Gastrocnemius medialis (tissue), 4 donors: ENCODE measurements around the gene SND1. TPM values are rescaled to one million over a fixed set of nuclear protein-coding genes. Genes with fewer than 3 reads are reported as not detected.

ENCODE experiments used
- ATAC-seq, 2 donors: fragments of 150-250 bp; one replicate each; pipeline ENCODE4 v1.9.1; 2016
- DNase-seq, 2 donors: peaks; one replicate each; pipeline ENCODE4 v3.0.0-alpha.2; 2019
- H3K27ac ChIP-seq, 4 donors: fragments of 200-600 bp; sonication (generic); 1 replicate in 1 of 4; 2 replicates in 3 of 4; pipeline ENCODE4 v1.5.1; 2016 to 2018; ENCODE audit warnings: mild to moderate bottlenecking in 2 of 4, moderate library complexity in 1 of 4
- H3K27me3 ChIP-seq, 3 donors: fragments of 200-600 bp; sonication (generic) in 2 of 3; 1 replicate in 1 of 3; 2 replicates in 2 of 3; pipeline versions ENCODE4 v1.5.1 to v1.6.0; 2016 to 2019; ENCODE audit warnings: mild to moderate bottlenecking in 1 of 3, moderate library complexity in 1 of 3
- H3K36me3 ChIP-seq, 2 donors: fragments of 200-600 bp; sonication (generic) in 1 of 2; one replicate each; pipeline ENCODE4 v1.5.1; 2017 to 2018
- H3K4me1 ChIP-seq, 2 donors: fragments of 200-600 bp; sonication (generic) in 1 of 2; one replicate each; pipeline ENCODE4 v1.5.1; 2016 to 2017; ENCODE audit warnings: mild to moderate bottlenecking in 2 of 2
- H3K4me3 ChIP-seq, 4 donors: fragments of 200-600 bp; sonication (generic) in 3 of 4; 1 replicate in 1 of 4; 2 replicates in 3 of 4; pipeline ENCODE4 v1.5.1; 2016 to 2019; ENCODE audit warnings: mild to moderate bottlenecking in 2 of 4
- H3K9me3 ChIP-seq, 3 donors: fragments of 200-600 bp; sonication (generic) in 2 of 3; 1 replicate in 1 of 3; 2 replicates in 2 of 3; pipeline ENCODE4 v1.5.1; 2016 to 2019
- CTCF ChIP-seq, 5 experiments: fragments of 450-650 bp in 3 of 5; fragments of 200-600 bp in 2 of 5; sonication (generic) in 2 of 5; IDR thresholded peaks in 4 of 5; conservative IDR thresholded peaks in 1 of 5; 1 replicate in 4 of 5; 2 replicates in 1 of 5; pipeline ENCODE4 v1.5.1; 2016 to 2019; ENCODE audit warnings: antibody characterized with exemption in 5 of 5, mild to moderate bottlenecking in 3 of 5, moderate library complexity in 3 of 5
- POLR2A ChIP-seq, 2 donors: fragments of 450-650 bp; IDR thresholded peaks; one replicate each; pipeline ENCODE4 v1.6.1; 2017; ENCODE audit warnings: antibody characterized with exemption in 2 of 2, mild to moderate bottlenecking in 2 of 2, moderate library complexity in 2 of 2
- in situ Hi-C, 4 donors: fragments of 200-750 bp; cut with MboI; loops; one replicate each; pipeline versions ENCODE4 v1.15.0 to v1.8.0; 2017; ENCODE audit warnings: low sequenced_read_pairs in 4 of 4
- intact Hi-C: fragments of 100-400 bp; cut with DNase I; formaldehyde crosslinking; loops from one replicate; pipeline ENCODE4 v1.15.1; 2023; ENCODE audit warnings: low total_unique reads
- total RNA-seq, 4 donors: library from RNA; depleted of rRNA; stranded (reverse); fragments of >200 nt; gene quantifications; one replicate each; pipeline versions ENCODE4 v1.1.0 to v1.2.3, GENCODE V29; 2016

The SND1 gene
- total RNA-seq, 4 donors from 2014 or later = 30.4 to 73.0 (median 50.3) TPM

GRCh38 chr7:127903892-127904669, 252.1 kb downstream of the SND1 start:
- no peak overlapping the region for H3K4me3 ChIP-seq
- H3K9me3 ChIP-seq = no peaks in the 10 kb centered on the region
- in situ Hi-C loops = no loop called here
- H3K36me3 ChIP-seq = no peaks in the 10 kb centered on the region
- no peaks in the 10 kb centered on the region for H3K27me3 ChIP-seq
- intact Hi-C loops = no loop called here
- H3K27ac ChIP-seq = no peak overlapping the region
- no peak for TF ChIP-seq POLR2A (IDR thresholded peaks at IDR 0.05)
- no peak for TF ChIP-seq CTCF (IDR thresholded peaks at IDR 0.05 in 4 of 5, conservative IDR thresholded peaks at IDR 0.05 in 1 of 5)
- DNase-seq (no peak), ATAC-seq (no peak)
- no peaks in the 10 kb centered on the region for H3K4me1 ChIP-seq

DNA sequence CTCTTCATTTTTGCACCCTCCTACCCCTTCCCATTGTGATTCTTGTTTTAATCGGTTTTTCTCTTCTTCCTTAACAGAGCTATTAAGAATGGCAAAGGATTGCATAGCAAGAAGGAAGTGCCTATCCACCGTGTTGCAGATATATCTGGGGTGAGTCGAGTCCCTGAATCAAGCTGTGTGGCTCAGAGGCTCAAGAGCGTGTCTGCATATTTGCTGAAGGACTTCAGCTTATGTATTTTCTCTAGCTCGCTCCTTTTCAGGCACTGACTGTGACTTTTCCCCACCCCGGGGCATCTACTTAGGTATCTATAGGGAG, 252.6 kb downstream of the SND1 start:
- Histone ChIP-seq H3K36me3 (no peaks in the 10 kb centered on the region), H3K27ac (no peak overlapping the region), H3K4me3 (no peak overlapping the region), H3K9me3 (no peaks in the 10 kb centered on the region), H3K27me3 (no peaks in the 10 kb centered on the region), H3K4me1 (no peaks in the 10 kb centered on the region)
- TF ChIP-seq POLR2A (IDR thresholded peaks at IDR 0.05) (no peak), CTCF (IDR thresholded peaks at IDR 0.05 in 4 of 5, conservative IDR thresholded peaks at IDR 0.05 in 1 of 5) (no peak)
- intact Hi-C loops (no loop called here), in situ Hi-C loops (no loop called here)
- ATAC-seq (no peak), DNase-seq (no peak)

GRCh38 chr7:127905021-127905420, 253.0 kb downstream of the SND1 start:
- Histone ChIP-seq H3K4me1 (no peaks in the 10 kb centered on the region), H3K4me3 (no peak overlapping the region), H3K9me3 (no peaks in the 10 kb centered on the region), H3K27ac (no peak overlapping the region), H3K27me3 (no peaks in the 10 kb centered on the region), H3K36me3 (no peaks in the 10 kb centered on the region)
- TF ChIP-seq CTCF (IDR thresholded peaks at IDR 0.05 in 4 of 5, conservative IDR thresholded peaks at IDR 0.05 in 1 of 5) = no peak
- no peak for TF ChIP-seq POLR2A (IDR thresholded peaks at IDR 0.05)
- intact Hi-C loops = no loop called here
- in situ Hi-C loops = no loop called here
- DNase-seq (no peak), ATAC-seq (no peak)

DNA sequence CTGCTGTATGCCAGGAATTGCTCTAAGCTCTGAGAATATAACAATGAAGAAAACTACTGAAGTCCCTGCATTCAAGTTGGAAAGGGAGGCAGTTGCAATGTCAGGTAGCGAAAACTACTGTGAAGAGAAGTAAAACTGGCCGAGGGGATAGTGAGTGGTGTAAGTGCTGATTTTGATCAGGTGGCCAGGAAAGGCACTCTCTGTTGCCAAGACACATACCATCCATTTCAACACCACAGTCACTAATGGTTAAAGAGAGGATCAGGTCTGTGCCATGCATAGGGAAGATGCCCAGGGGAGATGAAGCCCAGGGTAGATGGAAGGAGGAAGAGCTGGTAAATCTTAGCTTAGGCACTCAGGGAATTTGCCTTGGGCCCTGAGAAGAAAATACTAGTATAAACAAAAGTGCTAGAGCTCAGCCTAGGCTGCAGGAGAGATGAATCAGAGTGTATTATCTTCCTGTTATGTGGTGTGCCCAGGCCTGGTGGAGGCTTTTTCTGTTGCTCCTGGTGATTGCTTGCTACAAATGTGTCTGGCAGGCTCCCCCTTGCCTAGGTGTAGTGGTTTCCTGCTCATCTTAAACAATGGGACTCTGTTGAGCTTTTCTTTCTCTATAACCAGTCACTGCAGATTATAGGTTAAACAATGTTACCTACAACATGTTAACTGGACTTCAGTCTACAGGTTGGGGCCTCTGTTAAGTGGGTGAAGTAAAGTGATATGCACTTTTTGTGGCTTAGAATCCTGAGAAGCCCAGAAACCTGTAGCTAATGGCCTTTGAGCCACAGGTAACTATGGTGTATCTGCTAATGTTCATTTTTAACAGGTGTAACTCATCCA, 253.7 kb downstream of the SND1 start:
- no peaks in the 10 kb centered on the region for H3K9me3 ChIP-seq

More for the DNA sequence above, 253.7 kb downstream of the SND1 start:
- Histone ChIP-seq H3K27me3 (no peaks in the 10 kb centered on the region), H3K4me1 (no peaks in the 10 kb centered on the region), H3K36me3 (no peaks in the 10 kb centered on the region), H3K27ac (no peak overlapping the region), H3K4me3 (no peak overlapping the region)
- no peak for DNase-seq
- intact Hi-C loops (no loop called here), in situ Hi-C loops (no loop called here)
- TF ChIP-seq POLR2A (IDR thresholded peaks at IDR 0.05) = no peak
- TF ChIP-seq CTCF (IDR thresholded peaks at IDR 0.05 in 4 of 5, conservative IDR thresholded peaks at IDR 0.05 in 1 of 5) = no peak
- no peak for ATAC-seq
